ENCODE results near the gene SLBP.
"Not testable (repeated sequence)": the region's sequence is repeated elsewhere in the genome, so short reads cannot be mapped to it uniquely, and the experiment has no call there.

The SLBP gene

DNA sequence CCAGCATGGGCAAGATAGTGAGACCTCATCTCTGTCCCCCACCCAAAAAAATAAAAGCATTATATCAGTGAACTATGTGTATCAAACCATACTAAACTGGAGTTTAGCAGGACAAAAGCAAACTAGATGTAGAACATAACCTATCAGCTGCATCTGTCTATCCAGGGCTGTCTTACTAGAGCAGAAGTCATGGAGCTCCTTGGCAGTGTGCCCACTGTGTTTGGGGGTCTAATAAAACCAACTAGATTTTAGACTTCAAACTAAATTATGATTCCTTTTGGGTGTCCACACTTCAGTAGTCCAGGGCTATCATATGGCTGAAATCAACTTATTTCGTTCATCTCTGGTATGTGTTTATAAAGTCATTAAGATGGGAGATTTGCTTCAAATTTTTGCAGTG lies 8.3 kb downstream of the SLBP start:
- Histone ChIP-seq H3K9ac (ENCODE audit: low read length) (no peak overlapping the region), H3K27me3 (ENCODE audit: insufficient read depth, low read length) (no peaks in the 10 kb centered on the region), H2BK12ac (ENCODE audit: low read length) (no peak overlapping the region), H3K4me1 (ENCODE audit: control insufficient read depth in 1 of 2, insufficient read depth in 2 of 2, low read length in 2 of 2) (peaks cover 0 to under 1% of the 10 kb centered on the region in 2 experiments), H3K79me1 (ENCODE audit: low read length) (no peaks in the 10 kb centered on the region), H2AFZ (ENCODE audit: insufficient read depth, low read length, poor library complexity) (no peak overlapping the region), H2BK5ac (ENCODE audit: low read depth, low read length, poor library complexity) (no peak overlapping the region), H3K14ac (ENCODE audit: low read length) (no peak overlapping the region), H2AK5ac (ENCODE audit: low read length) (no peak overlapping the region), H4K8ac (ENCODE audit: low read depth, low read length) (no peak overlapping the region), H4K91ac (ENCODE audit: low read depth, low read length) (no peak overlapping the region), H4K12ac (ENCODE audit: low read depth, low read length) (no peak overlapping the region), H3K4ac (ENCODE audit: low read depth, low read length) (peak overlapping the region; percentile 87), H2BK120ac (ENCODE audit: insufficient read depth, low read length, poor library complexity) (no peak overlapping the region), H3K79me2 (ENCODE audit: control insufficient read depth, insufficient read depth, low read length, poor library complexity) (peaks cover 3% of the 10 kb centered on the region), H3K36me3 (ENCODE audit: control insufficient read depth in 1 of 2, insufficient read depth in 2 of 2, low read length in 2 of 2) (peaks cover 25 to 43% of the 10 kb centered on the region in 2 experiments), H3K4me3 (ENCODE audit: low read depth, low read length) (no peak overlapping the region), H3K23ac (ENCODE audit: low read length) (no peak overlapping the region), H3K18ac (ENCODE audit: low read length) (no peak overlapping the region), H3K4me2 (ENCODE audit: low read length) (no peak overlapping the region), H3K9me3 (ENCODE audit: insufficient read depth, low read depth, low read length) (no peaks in the 10 kb centered on the region), H3K27ac (ENCODE audit: low read depth, low read length) (no peak overlapping the region)
- no peak for DNase-seq
- no CpG with 5 or more reads among the region's 1 CpG for WGBS (ENCODE audit: extremely low coverage, insufficient coverage, insufficient read length)

GRCh38 chr4:1701671-1702070 lies 10.4 kb downstream of the SLBP start:
- not testable (repeated sequence) for H3K9ac ChIP-seq (ENCODE audit: low read length); H4K91ac ChIP-seq (ENCODE audit: low read depth, low read length); H2AFZ ChIP-seq (ENCODE audit: insufficient read depth, low read length, poor library complexity); H3K4me3 ChIP-seq (ENCODE audit: low read depth, low read length); H3K4me2 ChIP-seq (ENCODE audit: low read length); DNase-seq; H2BK12ac ChIP-seq (ENCODE audit: low read length); H3K18ac ChIP-seq (ENCODE audit: low read length); H3K23ac ChIP-seq (ENCODE audit: low read length); H4K8ac ChIP-seq (ENCODE audit: low read depth, low read length); H3K4me1 ChIP-seq (ENCODE audit: control insufficient read depth in 1 of 2, insufficient read depth in 2 of 2, low read length in 2 of 2); H3K27me3 ChIP-seq (ENCODE audit: insufficient read depth, low read length); H3K14ac ChIP-seq (ENCODE audit: low read length); H3K9me3 ChIP-seq (ENCODE audit: insufficient read depth, low read depth, low read length); H3K79me1 ChIP-seq (ENCODE audit: low read length); H2AK5ac ChIP-seq (ENCODE audit: low read length); H3K27ac ChIP-seq (ENCODE audit: low read depth, low read length); H3K4ac ChIP-seq (ENCODE audit: low read depth, low read length); H2BK120ac ChIP-seq (ENCODE audit: insufficient read depth, low read length, poor library complexity); H4K12ac ChIP-seq (ENCODE audit: low read depth, low read length); H2BK5ac ChIP-seq (ENCODE audit: low read depth, low read length, poor library complexity); H3K79me2 ChIP-seq (ENCODE audit: control insufficient read depth, insufficient read depth, low read length, poor library complexity)
- no CpG with 5 or more reads among the region's 8 CpGs for WGBS (ENCODE audit: extremely low coverage, insufficient coverage, insufficient read length)
- H3K36me3 ChIP-seq (ENCODE audit: control insufficient read depth in 1 of 2, insufficient read depth in 2 of 2, low read length in 2 of 2) = peaks cover 38 to 54% of the 10 kb centered on the region in 2 experiments

GRCh38 chr4:1695913-1696312 lies 16.2 kb downstream of the SLBP start:
- H3K4me3 ChIP-seq (ENCODE audit: low read depth, low read length) = no peak overlapping the region
- H3K9me3 ChIP-seq (ENCODE audit: insufficient read depth, low read depth, low read length) = no peaks in the 10 kb centered on the region
- no peak overlapping the region for H3K4ac ChIP-seq (ENCODE audit: low read depth, low read length)
- no peak overlapping the region for H3K27ac ChIP-seq (ENCODE audit: low read depth, low read length)
- no peaks in the 10 kb centered on the region for H3K79me2 ChIP-seq (ENCODE audit: control insufficient read depth, insufficient read depth, low read length, poor library complexity)
- H2AFZ ChIP-seq (ENCODE audit: insufficient read depth, low read length, poor library complexity) = no peak overlapping the region
- no CpG with 5 or more reads among the region's 5 CpGs for WGBS (ENCODE audit: extremely low coverage, insufficient coverage, insufficient read length)
- no peak overlapping the region for H4K12ac ChIP-seq (ENCODE audit: low read depth, low read length)
- peaks cover 51 to 72% of the 10 kb centered on the region in 2 experiments for H3K36me3 ChIP-seq (ENCODE audit: control insufficient read depth in 1 of 2, insufficient read depth in 2 of 2, low read length in 2 of 2)
- H3K79me1 ChIP-seq (ENCODE audit: low read length) = no peaks in the 10 kb centered on the region
- no peak overlapping the region for H2BK120ac ChIP-seq (ENCODE audit: insufficient read depth, low read length, poor library complexity)
- no peak overlapping the region for H4K8ac ChIP-seq (ENCODE audit: low read depth, low read length)
- no peak overlapping the region for H3K23ac ChIP-seq (ENCODE audit: low read length)
- no peak overlapping the region for H3K4me2 ChIP-seq (ENCODE audit: low read length)
- no peaks in the 10 kb centered on the region for H3K4me1 ChIP-seq (ENCODE audit: control insufficient read depth in 1 of 2, insufficient read depth in 2 of 2, low read length in 2 of 2)
- no peak overlapping the region for H3K18ac ChIP-seq (ENCODE audit: low read length)
- H2BK12ac ChIP-seq (ENCODE audit: low read length) = no peak overlapping the region
- H2AK5ac ChIP-seq (ENCODE audit: low read length) = no peak overlapping the region
- no peaks in the 10 kb centered on the region for H3K27me3 ChIP-seq (ENCODE audit: insufficient read depth, low read length)
- no peak overlapping the region for H3K14ac ChIP-seq (ENCODE audit: low read length)
- H2BK5ac ChIP-seq (ENCODE audit: low read depth, low read length, poor library complexity) = no peak overlapping the region
- no peak overlapping the region for H3K9ac ChIP-seq (ENCODE audit: low read length)
- no peak overlapping the region for H4K91ac ChIP-seq (ENCODE audit: low read depth, low read length)
- no peak for DNase-seq

- no peak overlapping the region for H3K14ac ChIP-seq (ENCODE audit: low read length)
- no peak overlapping the region for H3K4me3 ChIP-seq (ENCODE audit: low read depth, low read length)
- peaks cover 46 to 63% of the 10 kb centered on the region in 2 experiments for H3K36me3 ChIP-seq (ENCODE audit: control insufficient read depth in 1 of 2, insufficient read depth in 2 of 2, low read length in 2 of 2)
- H3K79me2 ChIP-seq (ENCODE audit: control insufficient read depth, insufficient read depth, low read length, poor library complexity) = no peaks in the 10 kb centered on the region
- no peak overlapping the region for H2BK120ac ChIP-seq (ENCODE audit: insufficient read depth, low read length, poor library complexity)
- H3K9ac ChIP-seq (ENCODE audit: low read length) = no peak overlapping the region
- H3K27me3 ChIP-seq (ENCODE audit: insufficient read depth, low read length) = no peaks in the 10 kb centered on the region
- H2BK12ac ChIP-seq (ENCODE audit: low read length) = no peak overlapping the region
- no peak overlapping the region for H3K27ac ChIP-seq (ENCODE audit: low read depth, low read length)
- no peak overlapping the region for H4K12ac ChIP-seq (ENCODE audit: low read depth, low read length)
- no peak overlapping the region for H3K4me2 ChIP-seq (ENCODE audit: low read length)
- H2BK5ac ChIP-seq (ENCODE audit: low read depth, low read length, poor library complexity) = no peak overlapping the region
- no peak overlapping the region for H4K91ac ChIP-seq (ENCODE audit: low read depth, low read length)
- no peak overlapping the region for H3K18ac ChIP-seq (ENCODE audit: low read length)
- DNase-seq = peak; percentile 77 to 95
- no CpG with 5 or more reads among the region's 7 CpGs for whole genome bisulfite sequencing (ENCODE audit: extremely low coverage, insufficient coverage, insufficient read length)
- no peak overlapping the region for H4K8ac ChIP-seq (ENCODE audit: low read depth, low read length)
- H3K9me3 ChIP-seq (ENCODE audit: insufficient read depth, low read depth, low read length) = no peaks in the 10 kb centered on the region
- H3K79me1 ChIP-seq (ENCODE audit: low read length) = no peaks in the 10 kb centered on the region
- no peak overlapping the region for H2AFZ ChIP-seq (ENCODE audit: insufficient read depth, low read length, poor library complexity)
- no peaks in the 10 kb centered on the region for H3K4me1 ChIP-seq (ENCODE audit: control insufficient read depth in 1 of 2, insufficient read depth in 2 of 2, low read length in 2 of 2)
- no peak overlapping the region for H3K4ac ChIP-seq (ENCODE audit: low read depth, low read length)
- H3K23ac ChIP-seq (ENCODE audit: low read length) = no peak overlapping the region
- H2AK5ac ChIP-seq (ENCODE audit: low read length) = no peak overlapping the region
These were observed 18.8 kb downstream of the SLBP start for GRCh38 chr4:1693131-1693896.
